ENCODE data around the gene MBTD1. TPM values are rescaled to one million over a fixed set of nuclear protein-coding genes. Genes with fewer than 3 reads are reported as not detected.

The MBTD1 gene
- total and polyA plus RNA-seq, 2 of the 8 experiments (the other 6 are each of a cell fraction or from before 2014, with no cell fraction given): 20.3 to 51.4 TPM

DNA sequence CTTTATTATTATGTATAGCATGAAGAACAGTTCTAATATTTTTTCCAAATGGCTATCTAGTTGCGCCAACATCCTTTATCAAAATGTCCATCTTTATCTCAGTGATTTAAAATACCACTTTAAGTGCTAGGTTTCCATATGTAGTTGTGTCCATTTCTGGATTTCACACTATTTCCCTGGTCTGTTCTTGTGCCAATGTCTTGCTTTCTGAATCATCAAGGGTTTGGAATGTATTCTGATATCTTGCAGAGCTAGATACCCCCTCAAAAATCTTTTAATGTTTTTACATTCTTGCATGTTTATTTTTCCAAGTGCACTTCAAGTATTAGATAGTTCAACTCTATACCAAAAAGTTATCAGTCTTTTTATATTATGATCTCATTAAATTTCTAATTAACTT lies 14.3 kb downstream of the MBTD1 start (continued):
- TF ChIP-seq RXRA (IDR thresholded peaks at IDR 0.05; ENCODE audit: insufficient read depth, low read depth, low read length) (no peak), BACH1 (IDR thresholded peaks at IDR 0.05; ENCODE audit: low read length) (no peak), SAP30 (IDR thresholded peaks at IDR 0.05; ENCODE audit: insufficient read depth, insufficient replicate concordance, low read length) (no peak), PHF8 (conservative IDR thresholded peaks at IDR 0.05; ENCODE audit: low read depth, low read length) (no peak)
